Coronary artery (tissue), 2 donors: ENCODE data around the gene PLEKHG4B.
"Not testable (repeated sequence)": the region's sequence is repeated elsewhere in the genome, so short reads cannot be mapped to it uniquely, and the experiment has no call there.

ENCODE experiments used
- DNase-seq: peaks from one replicate; pipeline ENCODE4 v3.0.0-alpha.2; 2017; ENCODE audit warnings: low spot score
- H3K27ac ChIP-seq, 2 donors: fragments of 200-600 bp; sonication (generic); one replicate each; pipeline ENCODE4 v1.5.1; 2016 to 2019
- H3K4me3 ChIP-seq: fragments of 200-600 bp; sonication (generic); 2 replicates; pipeline ENCODE4 v1.5.1; 2016; ENCODE audit warnings: mild to moderate bottlenecking, moderate library complexity
- TF ChIP-seq, protein P1 (sequence below): fragments of 200-600 bp; sonication (generic); IDR thresholded peaks from one replicate; pipeline ENCODE4 v1.5.1; 2019; ENCODE audit warnings: antibody characterized with exemption

The PLEKHG4B gene

GRCh38 chr5:234450-234849 lies 142.5 kb downstream of the PLEKHG4B start:
- DNase-seq: no peak
- H3K27ac ChIP-seq: no peak overlapping the region
- H3K4me3 ChIP-seq: no peak overlapping the region
- TF ChIP-seq, protein P1, sequence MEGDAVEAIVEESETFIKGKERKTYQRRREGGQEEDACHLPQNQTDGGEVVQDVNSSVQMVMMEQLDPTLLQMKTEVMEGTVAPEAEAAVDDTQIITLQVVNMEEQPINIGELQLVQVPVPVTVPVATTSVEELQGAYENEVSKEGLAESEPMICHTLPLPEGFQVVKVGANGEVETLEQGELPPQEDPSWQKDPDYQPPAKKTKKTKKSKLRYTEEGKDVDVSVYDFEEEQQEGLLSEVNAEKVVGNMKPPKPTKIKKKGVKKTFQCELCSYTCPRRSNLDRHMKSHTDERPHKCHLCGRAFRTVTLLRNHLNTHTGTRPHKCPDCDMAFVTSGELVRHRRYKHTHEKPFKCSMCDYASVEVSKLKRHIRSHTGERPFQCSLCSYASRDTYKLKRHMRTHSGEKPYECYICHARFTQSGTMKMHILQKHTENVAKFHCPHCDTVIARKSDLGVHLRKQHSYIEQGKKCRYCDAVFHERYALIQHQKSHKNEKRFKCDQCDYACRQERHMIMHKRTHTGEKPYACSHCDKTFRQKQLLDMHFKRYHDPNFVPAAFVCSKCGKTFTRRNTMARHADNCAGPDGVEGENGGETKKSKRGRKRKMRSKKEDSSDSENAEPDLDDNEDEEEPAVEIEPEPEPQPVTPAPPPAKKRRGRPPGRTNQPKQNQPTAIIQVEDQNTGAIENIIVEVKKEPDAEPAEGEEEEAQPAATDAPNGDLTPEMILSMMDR: no peak

GRCh38 chr5:235527-235926 lies 143.6 kb downstream of the PLEKHG4B start:
- H3K27ac ChIP-seq, H3K4me3 ChIP-seq, DNase-seq: not testable (repeated sequence)

GRCh38 chr5:237931-238330 lies 146.0 kb downstream of the PLEKHG4B start:
- H3K27ac ChIP-seq, DNase-seq, H3K4me3 ChIP-seq: not testable (repeated sequence)
